Stimulated activated CD8-positive, alpha-beta memory T cell treated with anti-CD3 and anti-CD28 coated beads, Interleukin-7, amount 100 ng/mL, for 1 hour (primary cell): ENCODE measurements around the gene LAT.
"Not testable (repeated sequence)": the region's sequence is repeated elsewhere in the genome, so short reads cannot be mapped to it uniquely, and the experiment has no call there.

Experiments used
- DNase-seq, 2 donors: peaks; one replicate each; pipeline ENCODE4 v3.0.0-alpha.2; 2020; ENCODE audit warnings: low read depth in 2 of 2

Gene LAT, protein sequence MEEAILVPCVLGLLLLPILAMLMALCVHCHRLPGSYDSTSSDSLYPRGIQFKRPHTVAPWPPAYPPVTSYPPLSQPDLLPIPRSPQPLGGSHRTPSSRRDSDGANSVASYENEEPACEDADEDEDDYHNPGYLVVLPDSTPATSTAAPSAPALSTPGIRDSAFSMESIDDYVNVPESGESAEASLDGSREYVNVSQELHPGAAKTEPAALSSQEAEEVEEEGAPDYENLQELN

DNA sequence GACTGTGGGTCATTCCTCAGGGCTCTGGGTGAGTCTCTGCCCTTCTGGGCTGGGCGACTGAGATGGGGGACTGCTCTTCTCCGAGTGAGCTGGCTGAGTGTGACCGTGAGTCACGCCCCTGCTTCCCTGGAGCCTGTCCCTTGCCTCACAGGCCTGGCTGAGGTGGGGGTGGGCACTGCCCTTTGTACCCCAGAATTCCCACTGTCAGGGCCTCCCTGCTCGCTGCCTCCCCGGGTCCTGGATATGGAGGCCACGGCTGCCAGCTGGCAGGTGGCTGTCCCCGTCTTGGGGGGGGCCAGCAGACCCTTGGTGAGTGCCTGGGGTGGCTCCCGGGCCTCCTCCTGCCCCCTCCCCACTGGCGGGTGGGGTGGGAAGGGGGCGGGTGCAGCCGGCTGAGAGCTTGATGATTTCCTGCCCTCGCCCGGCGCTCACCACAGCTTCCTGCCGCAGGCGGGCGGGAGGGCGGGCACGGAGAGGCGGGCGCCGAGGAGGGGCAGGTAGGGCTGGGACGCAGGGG is at the start of gene LAT:
Gene LAT (plus strand): TSS at position 434 of the 517 bp plus-strand sequence. CDS start 366 bp downstream, outside the sequence.
- DNase-seq, result peak; percentile 46 to 53

DNA sequence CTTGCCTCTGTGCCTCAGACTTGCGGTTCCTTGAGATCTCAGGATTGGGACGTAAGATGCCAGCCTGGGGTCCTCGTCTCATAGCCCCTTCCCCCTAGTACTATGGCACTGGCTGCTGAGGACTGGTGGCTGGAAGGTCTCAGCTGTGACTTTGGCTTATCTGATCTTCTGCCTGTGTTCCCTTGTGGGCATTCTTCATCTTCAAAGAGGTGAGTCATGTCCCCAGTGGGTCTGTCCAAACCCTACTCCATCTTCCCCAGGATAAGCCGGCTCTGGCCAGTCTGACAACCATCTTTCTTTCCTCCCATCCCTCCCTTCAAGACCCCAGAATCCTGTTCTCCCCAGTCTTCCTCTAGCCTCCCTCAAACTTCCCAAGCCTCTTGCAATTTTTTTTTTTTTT is 49.5 kb upstream of the LAT start:
- no peak for DNase-seq

DNA sequence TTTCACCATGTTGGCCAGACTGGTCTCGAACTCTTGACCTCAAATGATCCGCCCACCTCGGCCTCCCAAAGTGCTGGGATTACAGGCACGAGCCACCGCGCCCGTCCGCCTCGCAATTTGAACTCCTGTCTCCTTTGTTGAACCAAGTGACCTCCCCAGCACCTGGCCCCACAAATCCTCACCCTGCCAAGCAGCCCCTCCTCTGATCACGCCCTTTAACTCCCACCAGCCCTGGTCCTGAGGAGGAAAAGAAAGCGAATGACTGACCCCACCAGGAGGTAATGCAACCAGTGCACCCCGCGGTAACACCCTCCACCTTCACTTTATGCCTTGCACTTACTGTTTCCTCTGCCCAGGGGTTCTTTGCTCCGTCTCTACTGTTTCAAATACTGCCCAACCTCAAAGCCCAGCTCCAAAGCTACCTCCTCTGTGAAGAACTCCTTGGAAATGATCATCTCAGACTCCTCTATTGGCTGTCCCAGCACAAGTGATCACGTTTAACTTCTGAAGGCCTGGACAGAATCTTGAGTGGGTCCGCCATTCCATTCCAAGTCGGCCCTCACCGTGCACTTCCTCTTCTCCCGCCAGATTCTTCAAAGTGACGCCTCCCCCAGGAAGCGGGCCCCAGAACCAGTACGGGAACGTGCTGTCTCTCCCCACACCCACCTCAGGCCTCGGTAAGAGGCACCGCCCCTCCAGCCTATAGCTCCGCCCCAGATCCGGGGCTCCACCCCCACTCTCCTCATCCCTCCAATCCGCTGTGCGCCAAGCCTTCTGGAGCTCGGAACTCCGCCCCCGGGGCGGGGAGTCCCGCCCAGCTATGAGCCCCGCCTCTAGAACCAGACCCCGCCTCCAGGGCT is 48.7 kb upstream of the LAT start:
- DNase-seq, result peak; percentile 50 to 66

DNA sequence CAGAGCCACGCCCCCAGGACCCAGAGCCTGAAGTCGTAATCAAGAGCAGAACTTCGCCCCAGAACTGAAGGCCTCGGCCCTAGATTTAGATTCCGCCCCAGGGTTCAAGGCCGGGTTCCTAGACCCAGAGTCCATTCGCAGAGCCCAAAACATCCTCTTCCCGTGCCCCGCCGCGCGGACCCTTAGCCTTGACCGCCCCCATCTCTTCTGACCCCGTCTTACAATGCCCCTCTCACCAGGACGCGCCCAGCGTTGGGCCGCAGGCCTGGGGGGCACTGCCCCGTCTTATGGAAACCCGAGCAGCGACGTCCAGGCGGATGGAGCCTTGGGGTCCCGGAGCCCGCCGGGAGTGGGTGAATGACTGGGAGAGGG is 48.1 kb upstream of the LAT start:
- DNase-seq, result no peak

DNA sequence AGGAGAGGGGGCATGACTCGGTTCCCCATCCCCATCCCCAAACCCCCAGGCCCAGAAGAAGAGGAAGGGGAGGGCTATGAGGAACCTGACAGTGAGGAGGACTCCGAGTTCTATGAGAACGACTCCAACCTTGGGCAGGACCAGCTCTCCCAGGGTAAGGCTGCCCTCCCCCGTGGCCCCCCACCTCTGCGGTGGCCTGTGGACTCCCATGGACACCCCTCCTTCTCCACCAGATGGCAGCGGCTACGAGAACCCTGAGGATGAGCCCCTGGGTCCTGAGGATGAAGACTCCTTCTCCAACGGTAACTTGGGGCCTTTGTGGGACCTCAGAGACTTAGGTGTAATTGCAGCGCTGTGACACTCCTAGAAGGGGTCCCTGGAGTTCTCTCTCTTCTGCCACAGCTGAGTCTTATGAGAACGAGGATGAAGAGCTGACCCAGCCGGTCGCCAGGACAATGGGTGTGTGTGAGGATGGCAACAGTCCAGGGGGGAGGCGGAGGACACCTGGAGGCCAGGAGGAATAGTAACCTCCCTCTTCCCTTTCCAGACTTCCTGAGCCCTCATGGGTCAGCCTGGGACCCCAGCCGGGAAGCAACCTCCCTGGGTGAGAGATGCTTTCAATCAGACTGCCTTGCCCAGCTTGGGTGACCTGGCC is 47.5 kb upstream of the LAT start:
- no peak for DNase-seq

DNA sequence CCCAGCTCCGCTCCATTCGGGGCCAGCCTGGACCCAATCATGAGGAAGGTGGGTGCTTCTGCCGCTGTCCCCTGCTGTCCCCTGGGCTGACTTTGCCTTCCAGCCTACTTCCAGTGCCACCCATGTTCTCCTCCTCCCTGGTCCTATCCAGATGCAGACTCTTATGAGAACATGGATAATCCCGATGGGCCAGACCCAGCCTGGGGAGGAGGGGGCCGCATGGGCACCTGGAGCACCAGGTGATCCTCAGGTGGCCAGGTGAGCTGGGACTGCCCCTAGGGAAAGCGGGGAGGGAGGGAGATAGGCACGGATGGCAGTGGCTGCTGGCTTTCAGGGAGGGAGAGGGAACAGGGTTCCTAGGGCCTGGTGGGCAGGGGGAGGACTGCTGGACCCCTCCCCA is 46.1 kb upstream of the LAT start:
- no peak for DNase-seq

DNA sequence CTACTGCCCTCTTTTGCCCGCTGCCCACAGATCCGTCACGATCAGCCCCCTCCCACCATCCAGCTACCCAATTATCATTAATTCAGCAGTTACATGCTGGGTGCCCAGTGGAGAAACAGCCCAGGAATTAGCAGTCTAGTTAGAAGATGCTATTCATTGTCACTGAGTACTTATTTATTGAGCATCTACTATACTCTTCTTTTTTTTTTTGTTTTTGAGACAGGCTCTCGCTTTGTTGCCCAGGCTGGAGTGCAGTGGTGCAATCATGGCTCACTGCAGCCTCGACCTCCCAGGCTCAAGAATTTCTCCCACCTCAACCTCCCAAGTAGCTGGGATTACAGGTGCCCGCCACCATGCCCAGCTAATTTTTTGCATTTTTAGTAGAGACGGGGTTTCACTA is 45.0 kb upstream of the LAT start:
- not testable (repeated sequence) for DNase-seq

DNA sequence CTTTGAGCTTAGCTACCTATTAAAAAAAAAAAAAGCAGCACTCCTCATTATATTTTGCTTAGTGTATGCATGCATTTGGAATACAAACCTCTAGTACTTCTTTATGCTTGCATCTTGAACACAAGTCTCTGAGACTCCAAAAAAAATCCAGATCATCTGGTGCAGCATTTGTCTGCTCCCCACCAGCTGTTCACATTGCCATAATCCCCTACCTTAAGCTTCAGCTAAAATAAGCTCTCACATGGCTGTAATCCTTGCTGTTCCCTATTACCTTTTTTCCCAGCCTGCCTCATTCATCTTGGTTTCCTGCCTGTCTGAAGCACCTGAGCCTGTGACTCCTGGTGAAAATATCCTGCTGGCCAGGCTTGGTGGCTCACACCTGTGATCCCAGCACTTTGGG is 41.6 kb upstream of the LAT start:
- no peak for DNase-seq

DNA sequence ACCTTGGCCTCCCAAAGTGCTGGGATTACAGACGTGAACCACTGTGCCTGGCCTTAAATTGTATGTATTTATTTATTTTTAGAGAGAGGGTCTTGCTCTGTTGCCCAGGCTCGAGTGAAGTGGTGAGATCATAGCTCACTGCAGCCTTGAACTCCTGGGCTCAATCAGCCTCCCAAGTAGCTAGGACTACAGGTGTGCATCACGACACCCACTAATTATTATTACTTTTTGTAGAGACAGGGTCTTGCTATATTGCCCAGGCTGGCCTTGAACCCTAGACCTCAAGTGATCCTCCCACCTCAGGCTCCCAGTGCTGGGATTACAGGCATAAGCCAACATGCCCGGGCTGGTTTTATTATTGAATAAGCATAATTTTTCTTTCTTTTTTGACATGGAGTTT is 38.2 kb upstream of the LAT start:
- no peak for DNase-seq

DNA sequence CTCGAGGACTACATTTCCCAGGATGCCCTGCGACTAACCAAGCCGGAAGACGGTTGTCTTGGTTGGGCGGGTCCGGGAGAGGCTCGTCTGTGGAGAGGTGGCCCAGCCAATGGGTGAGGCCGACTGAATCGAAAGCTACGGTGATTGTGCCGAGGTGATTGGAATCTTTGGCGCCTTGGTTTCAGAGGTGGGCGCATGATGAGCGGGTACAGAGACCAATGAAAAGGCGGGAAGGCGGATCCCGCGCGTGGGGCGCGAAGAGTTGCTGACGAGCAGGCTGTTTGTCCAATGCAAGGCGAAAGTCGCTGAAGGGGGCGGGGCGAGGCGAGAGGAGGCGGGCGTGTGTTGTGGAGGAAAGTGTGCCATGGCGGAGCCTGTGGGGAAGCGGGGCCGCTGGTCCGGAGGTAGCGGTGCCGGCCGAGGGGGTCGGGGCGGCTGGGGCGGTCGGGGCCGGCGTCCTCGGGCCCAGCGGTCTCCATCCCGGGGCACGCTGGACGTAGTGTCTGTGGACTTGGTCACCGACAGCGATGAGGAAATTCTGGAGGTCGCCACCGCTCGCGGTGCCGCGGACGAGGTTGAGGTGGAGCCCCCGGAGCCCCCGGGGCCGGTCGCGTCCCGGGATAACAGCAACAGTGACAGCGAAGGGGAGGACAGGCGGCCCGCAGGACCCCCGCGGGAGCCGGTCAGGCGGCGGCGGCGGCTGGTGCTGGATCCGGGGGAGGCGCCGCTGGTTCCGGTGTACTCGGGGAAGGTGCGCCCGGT is 34.0 kb upstream of the LAT start, which contains the start of gene NFATC2IP:
Gene NFATC2IP (plus strand): TSS at position 290 of the 762 bp plus-strand sequence. CDS start 75 bp downstream, at position 365.
- peak; percentile 98 to 100 for DNase-seq

DNA sequence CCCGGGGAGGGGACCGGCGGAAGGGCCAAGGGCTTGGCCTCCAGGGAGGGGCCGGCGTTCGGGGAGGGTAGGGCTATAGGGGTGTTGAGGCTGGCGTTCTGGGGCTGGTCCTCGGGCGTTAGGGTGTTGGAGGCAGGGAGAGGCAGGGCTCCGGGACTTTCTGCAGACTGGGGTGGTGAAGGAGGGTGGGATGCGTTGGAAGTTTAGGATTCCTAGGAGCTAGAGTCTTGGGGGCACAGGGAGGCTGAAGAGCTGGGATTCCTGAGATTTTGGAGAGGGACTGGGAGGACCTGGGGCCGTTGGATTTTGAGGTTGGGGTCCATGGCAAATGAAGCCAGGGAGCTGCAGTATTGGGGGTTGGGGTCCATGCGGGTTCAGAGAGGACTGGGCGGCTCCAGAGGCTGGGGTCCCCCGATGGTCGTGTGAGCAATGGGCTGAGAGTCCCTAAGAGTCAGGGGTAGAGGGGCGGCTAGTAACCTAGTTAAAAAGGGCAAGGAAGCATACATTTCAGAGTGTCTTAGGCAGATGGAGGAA is 33.4 kb upstream of the LAT start:
- DNase-seq, result no peak

DNA sequence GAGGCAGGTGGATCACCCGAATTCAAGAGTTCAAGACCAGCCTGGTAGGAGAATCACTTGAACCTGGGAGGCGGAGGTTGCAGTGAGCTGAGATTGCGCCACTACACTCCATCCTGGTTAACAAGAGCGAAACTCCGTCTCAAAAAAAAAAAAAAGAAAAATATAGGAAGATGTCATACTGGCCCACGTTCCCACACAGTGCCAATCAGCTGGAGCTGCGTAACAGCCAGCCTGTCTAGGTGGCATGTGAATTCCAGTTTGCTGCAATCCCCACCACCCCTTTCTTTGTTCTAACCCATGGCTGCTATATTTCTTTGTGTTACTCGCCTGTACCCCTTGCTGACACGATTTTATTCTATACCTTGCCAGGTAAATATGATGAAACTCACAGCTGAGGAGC is 26.6 kb upstream of the LAT start:
- DNase-seq, result no peak

DNA sequence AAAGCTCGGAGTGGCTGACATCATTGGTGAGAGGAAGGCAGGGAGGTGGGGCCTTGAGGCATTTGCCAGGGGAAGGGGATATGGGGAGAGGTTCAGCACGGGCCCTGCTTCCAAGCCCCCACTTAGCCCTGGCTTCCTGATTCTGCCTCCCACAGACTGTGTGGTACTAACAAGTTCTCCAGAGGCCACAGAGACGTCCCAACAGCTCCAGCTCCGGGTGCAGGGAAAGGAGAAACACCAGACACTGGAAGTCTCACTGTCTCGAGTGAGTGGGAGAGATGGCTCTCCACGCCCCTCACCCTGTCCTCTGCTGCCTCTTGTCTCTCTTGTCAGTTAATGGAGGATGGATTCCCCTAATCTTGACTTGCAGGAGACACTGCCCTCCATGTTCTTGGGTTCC is 26.0 kb upstream of the LAT start:
- no peak for DNase-seq

DNA sequence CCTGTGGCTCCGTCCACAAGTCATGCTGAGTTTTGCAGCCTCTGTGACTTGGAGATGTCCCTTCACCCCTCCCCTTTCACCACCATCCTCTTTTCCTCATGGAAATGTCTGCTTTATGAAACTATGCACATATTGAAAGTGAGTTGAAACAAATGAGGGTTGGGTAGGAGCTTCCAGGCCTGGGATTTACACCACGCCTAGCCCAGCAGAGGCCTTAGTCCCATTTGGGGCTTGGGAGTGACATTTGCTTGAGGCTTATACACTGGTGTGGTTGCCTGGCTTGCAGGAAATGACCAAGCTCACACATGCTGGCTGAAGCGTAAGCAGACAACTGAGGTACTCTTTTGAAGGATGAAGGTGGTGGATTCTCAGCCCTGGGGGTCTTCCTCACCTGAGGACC is 20.8 kb upstream of the LAT start:
- no peak for DNase-seq

DNA sequence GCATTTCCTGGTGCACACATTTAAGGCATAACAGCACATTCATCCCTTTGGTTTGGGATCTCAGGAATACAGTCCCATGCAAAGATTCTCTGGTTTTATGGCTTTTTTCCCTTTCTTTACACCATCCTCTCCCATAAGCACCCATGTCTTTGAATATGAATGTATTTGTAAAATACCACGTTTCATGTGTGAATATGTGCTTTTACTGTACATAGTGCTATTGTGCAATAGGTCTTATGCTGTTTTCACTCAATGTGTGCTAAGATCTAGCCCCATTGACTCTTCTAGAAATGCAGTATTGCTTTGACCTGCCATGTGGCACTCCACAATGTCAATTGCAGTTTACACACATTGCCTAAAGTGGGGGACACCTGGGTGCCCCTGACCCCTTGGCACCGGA is 20.4 kb upstream of the LAT start:
- no peak for DNase-seq

DNA sequence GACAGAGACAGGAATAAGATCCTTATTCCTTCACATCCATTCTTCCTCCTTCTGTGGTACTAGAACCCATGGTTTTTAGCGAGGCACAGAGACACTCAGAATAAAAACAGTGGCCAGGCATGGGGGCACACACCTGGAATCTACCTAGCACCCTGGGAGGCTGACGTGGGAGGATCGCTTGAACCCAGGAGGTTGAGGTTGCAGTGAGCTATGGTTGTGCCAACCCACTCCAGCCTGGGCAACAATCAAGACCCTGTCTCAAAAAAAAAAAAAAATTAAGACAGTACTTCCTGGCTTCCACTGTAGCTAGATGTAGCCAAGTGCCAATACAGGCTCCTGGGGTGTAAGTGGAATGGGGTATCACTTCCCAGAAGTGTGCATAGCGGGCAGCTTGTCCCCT is 17.7 kb upstream of the LAT start:
- DNase-seq, result no peak

DNA sequence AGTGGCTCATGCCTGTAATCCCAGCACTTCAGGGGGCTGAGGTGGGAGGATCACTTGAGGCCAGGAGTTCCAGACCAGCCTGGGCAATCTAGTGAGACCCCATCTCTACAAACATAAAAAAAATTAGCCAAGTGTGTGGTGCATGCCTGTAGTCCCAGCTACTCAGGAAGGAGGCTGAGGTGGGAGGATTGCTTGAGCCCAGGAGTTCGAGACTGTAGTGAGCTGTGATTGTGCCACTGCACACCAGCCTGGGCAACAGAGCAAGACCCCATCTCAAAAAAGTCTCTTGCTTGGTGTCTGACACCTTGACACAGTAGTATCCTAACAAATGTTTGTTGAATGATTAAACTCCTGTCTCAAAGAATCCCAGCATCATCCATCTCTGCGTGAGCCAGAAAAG is 15.2 kb upstream of the LAT start:
- not testable (repeated sequence) for DNase-seq

DNA sequence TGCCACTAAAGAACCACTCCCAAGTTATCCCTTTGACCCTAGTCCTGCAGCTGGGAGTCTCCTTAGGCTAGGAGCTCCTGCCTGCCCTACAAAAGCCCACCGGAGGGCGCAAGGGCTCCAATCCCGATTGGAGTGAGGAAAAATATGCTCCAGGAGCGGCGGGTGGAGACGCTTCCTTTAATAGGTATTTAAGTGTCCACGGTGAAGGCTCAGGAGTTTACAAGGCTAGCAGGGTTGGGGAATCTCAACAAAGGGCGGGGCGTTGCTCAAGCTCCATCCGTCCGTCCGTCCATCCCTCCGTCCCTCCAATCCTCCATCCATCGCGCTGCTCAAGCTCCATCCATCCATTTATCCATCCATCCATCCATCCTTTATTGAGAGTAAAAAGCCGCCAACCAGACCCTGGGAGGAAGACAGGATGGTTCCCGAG is 10.8 kb upstream of the LAT start:
- no peak for DNase-seq

DNA sequence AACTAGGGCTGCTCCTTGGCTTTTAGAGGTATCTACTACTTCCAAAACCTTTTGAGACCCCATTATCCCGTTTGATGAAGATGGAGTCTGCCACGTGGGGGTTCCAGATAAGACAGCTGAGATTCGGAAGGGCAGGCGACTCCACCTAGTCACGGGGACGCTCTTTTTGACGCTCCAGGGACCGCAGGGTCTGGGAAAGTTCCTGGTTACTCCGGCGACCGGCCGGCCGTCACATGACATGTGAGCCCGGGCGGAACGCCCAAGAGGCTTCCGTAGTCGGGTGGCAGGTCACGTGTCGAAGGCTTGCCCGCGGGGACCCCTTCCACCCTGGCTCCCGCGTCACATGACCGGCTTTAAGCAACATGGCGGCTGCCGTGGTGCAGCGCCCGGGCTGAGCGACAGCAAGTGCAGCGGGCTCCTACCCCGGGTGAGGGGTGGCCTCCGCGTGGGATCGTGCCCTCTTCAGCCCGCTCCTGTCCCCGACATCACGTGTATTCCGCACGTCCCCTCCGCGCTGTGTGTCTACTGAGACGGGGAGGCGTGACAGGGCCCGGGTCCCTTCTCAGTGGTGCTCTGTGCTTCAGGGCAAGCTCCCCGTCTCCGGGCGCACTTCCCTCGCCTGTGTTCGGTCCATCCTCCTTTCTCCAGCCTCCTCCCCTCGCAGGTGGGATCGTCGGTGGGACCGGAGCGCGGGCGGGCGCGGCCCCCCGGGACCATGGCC is 10.3 kb upstream of the LAT start, which contains the start of gene SPNS1:
Gene SPNS1 (plus strand): TSS at position 342 of the 721 bp plus-strand sequence. CDS start 374 bp downstream, at position 716.
- DNase-seq, result peak; percentile 81 to 82

DNA sequence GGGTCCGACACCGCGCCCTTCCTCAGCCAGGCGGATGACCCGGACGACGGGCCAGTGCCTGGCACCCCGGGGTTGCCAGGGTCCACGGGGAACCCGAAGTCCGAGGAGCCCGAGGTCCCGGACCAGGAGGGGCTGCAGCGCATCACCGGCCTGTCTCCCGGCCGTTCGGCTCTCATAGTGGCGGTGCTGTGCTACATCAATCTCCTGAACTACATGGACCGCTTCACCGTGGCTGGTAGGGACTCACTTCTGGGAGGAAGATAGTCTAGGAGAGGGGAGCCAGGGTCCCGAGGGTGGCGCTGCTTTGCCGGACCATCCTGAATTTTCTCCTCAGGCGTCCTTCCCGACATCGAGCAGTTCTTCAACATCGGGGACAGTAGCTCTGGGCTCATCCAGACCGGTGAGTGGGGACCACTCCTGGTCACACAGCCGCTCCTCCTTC is 9.7 kb upstream of the LAT start:
- DNase-seq, result no peak
